Astrocyte (in vitro differentiated cells and primary cell): ENCODE measurements around the gene XPNPEP1. TPM values are rescaled to one million over a fixed set of nuclear protein-coding genes. Genes with fewer than 3 reads are reported as not detected.

ENCODE experiments used
- DNase-seq: peaks from one replicate; pipeline ENCODE4 v3.0.0-alpha.2; 2010; ENCODE audit warnings: low read depth
- FAIRE-seq: peaks from 2 replicates; lab custom pipeline; 2011; peaks lifted over from hg19 to GRCh38; lab: Jason Lieb, UNC
- H2AFZ ChIP-seq: 2 replicates; pipeline ENCODE4 v1.6.0; 2012; ENCODE audit warnings: low read depth, low read length, inconsistent platforms
- H3K27ac ChIP-seq: 2 replicates; pipeline ENCODE4 v1.5.1; 2011; ENCODE audit warnings: low read depth, low read length, inconsistent platforms
- H3K27me3 ChIP-seq: 2 replicates; pipeline ENCODE4 v1.6.0; 2011; ENCODE audit warnings: low read length, inconsistent platforms; ENCODE audit not compliant: insufficient read depth
- H3K36me3 ChIP-seq: 2 replicates; pipeline ENCODE4 v1.5.1; 2011; ENCODE audit warnings: low read length, inconsistent platforms; ENCODE audit not compliant: insufficient read depth
- H3K4me1 ChIP-seq: 2 replicates; pipeline ENCODE4 v1.5.1; 2011; ENCODE audit warnings: low read length, inconsistent platforms; ENCODE audit not compliant: insufficient read depth
- H3K4me2 ChIP-seq: 2 replicates; pipeline ENCODE4 v1.6.0; 2012; ENCODE audit warnings: low read length, inconsistent platforms
- H3K4me3 ChIP-seq: 2 replicates; pipeline ENCODE4 v1.5.1; 2011; ENCODE audit warnings: low read depth, mild to moderate bottlenecking, low read length, inconsistent platforms; ENCODE audit not compliant: insufficient read depth
- H3K79me2 ChIP-seq: 2 replicates; pipeline ENCODE4 v1.6.0; 2012; ENCODE audit warnings: mild to moderate bottlenecking, low read length, inconsistent platforms; ENCODE audit not compliant: insufficient read depth
- H3K9ac ChIP-seq: 2 replicates; pipeline ENCODE4 v1.6.0; 2012; ENCODE audit warnings: mild to moderate bottlenecking, low read length, inconsistent platforms
- H3K9me3 ChIP-seq: 2 replicates; pipeline ENCODE4 v1.5.1; 2012; ENCODE audit warnings: low read depth, mild to moderate bottlenecking, low read length, inconsistent platforms; ENCODE audit not compliant: insufficient read depth
- H4K20me1 ChIP-seq: 2 replicates; pipeline ENCODE4 v1.6.0; 2012; ENCODE audit warnings: low read length, inconsistent platforms; ENCODE audit not compliant: insufficient read depth
- H3K27ac Mint-ChIP-seq: one replicate; pipeline ENCODE4 v1.8.0; 2021; ENCODE audit warnings: mild to moderate bottlenecking, mixed read lengths; ENCODE audit not compliant: unreplicated experiment
- H3K27me3 Mint-ChIP-seq: one replicate; pipeline ENCODE4 v1.8.0; 2021; ENCODE audit warnings: low read depth, mixed read lengths; ENCODE audit not compliant: unreplicated experiment
- H3K36me3 Mint-ChIP-seq: one replicate; pipeline ENCODE4 v1.8.0; 2021; ENCODE audit warnings: low read depth, mixed read lengths; ENCODE audit not compliant: unreplicated experiment
- H3K4me1 Mint-ChIP-seq: one replicate; pipeline ENCODE4 v1.8.0; 2021; ENCODE audit warnings: low read depth, mixed read lengths; ENCODE audit not compliant: unreplicated experiment
- H3K4me3 Mint-ChIP-seq: one replicate; pipeline ENCODE4 v1.8.0; 2021; ENCODE audit warnings: mild to moderate bottlenecking, moderate library complexity, mixed read lengths; ENCODE audit not compliant: unreplicated experiment
- H3K9me3 Mint-ChIP-seq: one replicate; pipeline ENCODE4 v1.8.0; 2021; ENCODE audit warnings: mild to moderate bottlenecking, mixed read lengths; ENCODE audit not compliant: unreplicated experiment
- CTCF ChIP-seq: IDR thresholded peaks from 2 replicates; pipeline ENCODE4 v1.5.1; 2011; ENCODE audit warnings: low read depth, mild to moderate bottlenecking, inconsistent platforms, low read length, moderate library complexity; ENCODE audit not compliant: insufficient read depth
- EZH2 ChIP-seq: IDR thresholded peaks from 2 replicates; pipeline ENCODE4 v1.6.1; 2012; ENCODE audit warnings: mild to moderate bottlenecking, low read length, inconsistent platforms; ENCODE audit not compliant: insufficient read depth
- total RNA-seq: library from RNA; stranded (reverse); gene quantifications from 2 replicates; pipeline ENCODE4 v1.2.1, GENCODE V29; 2021

The XPNPEP1 gene
- total RNA-seq, 1 donor from 2014 or later = 100 TPM

DNA sequence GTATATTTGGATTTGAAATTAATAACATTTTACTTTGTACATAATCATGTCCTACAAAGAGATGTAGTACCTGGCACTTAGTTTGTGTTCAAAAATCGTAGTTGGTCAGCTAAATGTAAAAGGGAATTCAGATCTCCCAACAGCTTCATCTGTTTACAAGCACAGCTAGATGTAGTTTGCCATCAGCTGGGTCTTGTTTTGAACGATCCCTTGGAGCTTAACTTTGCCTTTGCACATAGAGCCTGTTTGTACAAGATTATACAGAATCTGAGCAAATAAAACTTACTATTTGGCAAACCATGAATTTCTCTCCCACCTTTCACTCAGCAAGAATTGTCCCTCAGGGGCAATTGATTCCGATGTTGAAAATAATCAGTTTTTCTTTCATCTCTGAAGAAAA, 48.3 kb upstream of the XPNPEP1 start:
- Histone ChIP-seq H3K27me3 (no peaks in the 10 kb centered on the region), H2AFZ (no peak overlapping the region), H3K4me2 (no peak overlapping the region), H3K4me1 (peaks cover 16% of the 10 kb centered on the region), H3K27ac (no peak overlapping the region), H3K4me3 (no peak overlapping the region), H4K20me1 (no peaks in the 10 kb centered on the region), H3K9me3 (no peaks in the 10 kb centered on the region), H3K36me3 (no peaks in the 10 kb centered on the region), H3K9ac (no peak overlapping the region), H3K79me2 (no peaks in the 10 kb centered on the region)
- Mint-ChIP-seq H3K4me1 (peaks cover 18% of the 10 kb centered on the region), H3K36me3 (peaks cover 5% of the 10 kb centered on the region), H3K4me3 (no peak overlapping the region), H3K27me3 (no peaks in the 10 kb centered on the region), H3K27ac (no peak overlapping the region), H3K9me3 (no peaks in the 10 kb centered on the region)
- DNase-seq = no peak
- TF ChIP-seq EZH2 (no peak), CTCF (no peak)
- no peak for FAIRE-seq

GRCh38 chr10:109969760-109970346, 46.5 kb upstream of the XPNPEP1 start:
- peaks cover 33% of the 10 kb centered on the region for H3K4me1 ChIP-seq
- DNase-seq = no peak
- H2AFZ ChIP-seq = no peak overlapping the region
- no peaks in the 10 kb centered on the region for H3K27me3 Mint-ChIP-seq
- H3K9me3 ChIP-seq = no peaks in the 10 kb centered on the region
- no peak overlapping the region for H3K4me2 ChIP-seq
- H3K9ac ChIP-seq = no peak overlapping the region
- no peak for TF ChIP-seq EZH2
- TF ChIP-seq CTCF = no peak
- no peaks in the 10 kb centered on the region for H3K36me3 ChIP-seq
- H3K36me3 Mint-ChIP-seq = peaks cover 5% of the 10 kb centered on the region
- no peaks in the 10 kb centered on the region for H3K27me3 ChIP-seq
- H3K4me3 Mint-ChIP-seq = no peak overlapping the region
- FAIRE-seq = no peak
- no peaks in the 10 kb centered on the region for H3K9me3 Mint-ChIP-seq
- no peak overlapping the region for H3K27ac Mint-ChIP-seq
- H3K27ac ChIP-seq = no peak overlapping the region
- no peak overlapping the region for H3K4me3 ChIP-seq
- no peaks in the 10 kb centered on the region for H4K20me1 ChIP-seq
- H3K79me2 ChIP-seq = no peaks in the 10 kb centered on the region
- peaks cover 20% of the 10 kb centered on the region for H3K4me1 Mint-ChIP-seq

DNA sequence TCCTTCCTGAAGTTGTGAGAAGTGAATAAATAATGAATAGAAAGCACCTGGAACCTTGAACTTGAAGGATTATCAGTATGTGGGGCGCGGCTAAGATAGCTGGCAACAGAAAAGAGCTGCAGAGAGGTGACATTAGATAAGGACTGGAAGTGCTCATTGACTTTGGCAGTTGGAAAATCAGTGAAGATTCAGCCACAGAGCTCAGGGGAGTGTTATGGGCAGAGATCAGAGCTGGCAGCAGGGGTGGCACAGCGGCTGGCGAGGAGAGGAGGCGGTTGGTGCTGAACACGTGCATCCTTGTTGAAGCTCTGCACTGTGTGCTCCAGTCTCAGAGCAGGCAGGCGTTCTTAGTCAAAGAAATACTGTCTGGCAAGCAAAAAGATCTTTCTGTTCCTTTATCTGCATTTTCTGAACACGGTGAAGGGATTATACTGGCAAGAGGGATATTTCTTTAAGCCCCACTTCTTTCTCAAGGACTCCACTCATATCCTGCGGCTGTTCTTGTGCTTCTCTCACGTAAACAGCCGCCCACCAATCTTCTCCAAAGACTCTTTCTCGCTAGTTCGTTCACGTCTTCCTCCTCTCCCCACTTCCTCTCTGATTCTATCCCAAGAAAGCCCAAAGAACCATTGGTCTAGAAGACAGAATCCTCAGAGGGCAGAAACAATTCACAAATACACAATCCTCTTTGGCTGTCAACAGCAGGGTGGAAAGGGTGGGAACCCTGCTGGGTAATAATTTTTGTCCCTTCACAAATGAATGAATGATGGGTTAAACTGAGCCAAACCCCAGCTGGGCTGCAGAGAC, 45.8 kb upstream of the XPNPEP1 start:
- Mint-ChIP-seq H3K4me3 (no peak overlapping the region), H3K27me3 (no peaks in the 10 kb centered on the region), H3K9me3 (no peaks in the 10 kb centered on the region), H3K36me3 (peaks cover 4% of the 10 kb centered on the region), H3K4me1 (peaks cover 18% of the 10 kb centered on the region), H3K27ac (no peak overlapping the region)
- H3K36me3 ChIP-seq = no peaks in the 10 kb centered on the region
- H4K20me1 ChIP-seq = no peaks in the 10 kb centered on the region
- H3K9me3 ChIP-seq = no peaks in the 10 kb centered on the region
- no peak overlapping the region for H3K27ac ChIP-seq
- no peaks in the 10 kb centered on the region for H3K79me2 ChIP-seq
- no peak overlapping the region for H2AFZ ChIP-seq
- FAIRE-seq (no peak), DNase-seq (no peak)
- H3K4me2 ChIP-seq = no peak overlapping the region
- no peak overlapping the region for H3K4me3 ChIP-seq
- TF ChIP-seq EZH2 = no peak
- no peak for TF ChIP-seq CTCF
- H3K4me1 ChIP-seq = peaks cover 33% of the 10 kb centered on the region
- no peak overlapping the region for H3K9ac ChIP-seq
- H3K27me3 ChIP-seq = no peaks in the 10 kb centered on the region
